OCI-LY7 (cell line): ENCODE results near the gene ERGIC1. TPM values are rescaled to one million over a fixed set of nuclear protein-coding genes. Genes with fewer than 3 reads are reported as not detected.

Experiments used
- BruUV-seq: library from RNA; stranded (reverse); fragments of 400-500 nt; replicated peaks from 2 replicates; lab custom pipeline; 2021; lab: Mats Ljungman, UMichigan
- CTCF ChIA-PET: fragments of 300-600 bp; sonication (Branson Sonifier 250); formaldehyde crosslinking; loops from one replicate; lab custom pipeline; 2022; ENCODE audit warnings: antibody characterized with exemption; ENCODE audit not compliant: unreplicated experiment; lab: Charles Lee
- POLR2A ChIA-PET: fragments of 300-600 bp; sonication (Branson Sonifier 250); formaldehyde crosslinking; loops from one replicate; lab custom pipeline; 2022; ENCODE audit warnings: antibody characterized with exemption; lab: Charles Lee
- DNase-seq: peaks from one replicate; pipeline ENCODE4 v3.0.0-alpha.2; 2015; ENCODE audit warnings: low spot score
- H2AFZ ChIP-seq: fragments of 200-600 bp; sonication (generic), shearing (Covaris generic); 2 replicates; pipeline ENCODE4 v1.6.1; 2014; ENCODE audit warnings: mild to moderate bottlenecking, antibody characterized with exemption, low read length, moderate library complexity
- H3K27ac ChIP-seq: fragments of 200-600 bp; sonication (generic); 2 replicates; pipeline ENCODE4 v1.5.1; 2014; ENCODE audit warnings: mixed run types, low read depth, mild to moderate bottlenecking, moderate library complexity, low read length, inconsistent platforms; ENCODE audit not compliant: poor library complexity, severe bottlenecking
- H3K36me3 ChIP-seq: fragments of 200-600 bp; sonication (generic); 2 replicates; pipeline ENCODE4 v1.6.1; 2014; ENCODE audit warnings: mild to moderate bottlenecking, antibody characterized with exemption, low read length, moderate library complexity, mixed read lengths; ENCODE audit not compliant: insufficient read depth
- H3K4me1 ChIP-seq: fragments of 200-600 bp; sonication (generic); 2 replicates; pipeline ENCODE4 v1.5.1; 2014; ENCODE audit warnings: mild to moderate bottlenecking, low read length; ENCODE audit not compliant: insufficient read depth, poor library complexity, severe bottlenecking
- H3K4me2 ChIP-seq: fragments of 200-600 bp; sonication (generic); 2 replicates; pipeline ENCODE4 v1.6.1; 2014; ENCODE audit warnings: mild to moderate bottlenecking, low read length
- H3K4me3 ChIP-seq: fragments of 200-600 bp; sonication (generic); 2 replicates; pipeline ENCODE4 v1.5.1; 2014; ENCODE audit warnings: mild to moderate bottlenecking, low read depth, low read length; ENCODE audit not compliant: poor library complexity, severe bottlenecking
- H3K79me2 ChIP-seq: fragments of 200-600 bp; sonication (generic); 2 replicates; pipeline ENCODE4 v1.6.1; 2016; ENCODE audit warnings: low read depth, mild to moderate bottlenecking, low read length, moderate library complexity, mixed read lengths; ENCODE audit not compliant: insufficient read depth
- H3K9me2 ChIP-seq: fragments of 200-600 bp; sonication (generic); 2 replicates; pipeline ENCODE4 v1.6.1; 2016; ENCODE audit warnings: mild to moderate bottlenecking, low read length, mixed read lengths; ENCODE audit not compliant: insufficient read depth
- H3K9me3 ChIP-seq: fragments of 200-600 bp; sonication (generic); 2 replicates; pipeline ENCODE4 v1.6.1; 2014; ENCODE audit warnings: mild to moderate bottlenecking, mixed run types, low read length, mixed read lengths
- H4K20me1 ChIP-seq: fragments of 200-600 bp; sonication (generic); 2 replicates; pipeline ENCODE4 v1.6.1; 2014; ENCODE audit warnings: mild to moderate bottlenecking, antibody characterized with exemption, low read length, moderate library complexity, mixed read lengths; ENCODE audit not compliant: insufficient read depth
- EZH2phosphoT487 ChIP-seq: fragments of 200-600 bp; sonication (generic); IDR thresholded peaks from 2 replicates; pipeline ENCODE4 v1.6.1; 2018; ENCODE audit warnings: low read depth, borderline replicate concordance, mild to moderate bottlenecking, mixed run types, antibody characterized with exemption, low read length, moderate library complexity, mixed read lengths
- intact Hi-C: fragments of 100-400 bp; cut with micrococcal nuclease; formaldehyde crosslinking; loops from one replicate; pipeline ENCODE4 v1.10.0; 2022; ENCODE audit not compliant: unreplicated experiment
- total RNA-seq, 2 experiments: library from RNA; depleted of rRNA in 1 of 2; stranded (reverse); fragments of >200 nt in 1 of 2; shearing (Covaris generic) in 1 of 2; gene quantifications; 2 replicates each; pipeline ENCODE4 v1.2.3, GENCODE V29; 2014 to 2022
- TF ChIP-seq, protein P1 (sequence below): fragments of 200-600 bp; sonication (generic); conservative IDR thresholded peaks from 2 replicates; pipeline ENCODE4 v1.5.1; 2014; ENCODE audit warnings: mild to moderate bottlenecking, antibody characterized with exemption, low read length, moderate library complexity, mixed read lengths

ERGIC1 gene
- total RNA-seq, 2 experiments from 2014 or later, result 125 to 178 TPM

DNA sequence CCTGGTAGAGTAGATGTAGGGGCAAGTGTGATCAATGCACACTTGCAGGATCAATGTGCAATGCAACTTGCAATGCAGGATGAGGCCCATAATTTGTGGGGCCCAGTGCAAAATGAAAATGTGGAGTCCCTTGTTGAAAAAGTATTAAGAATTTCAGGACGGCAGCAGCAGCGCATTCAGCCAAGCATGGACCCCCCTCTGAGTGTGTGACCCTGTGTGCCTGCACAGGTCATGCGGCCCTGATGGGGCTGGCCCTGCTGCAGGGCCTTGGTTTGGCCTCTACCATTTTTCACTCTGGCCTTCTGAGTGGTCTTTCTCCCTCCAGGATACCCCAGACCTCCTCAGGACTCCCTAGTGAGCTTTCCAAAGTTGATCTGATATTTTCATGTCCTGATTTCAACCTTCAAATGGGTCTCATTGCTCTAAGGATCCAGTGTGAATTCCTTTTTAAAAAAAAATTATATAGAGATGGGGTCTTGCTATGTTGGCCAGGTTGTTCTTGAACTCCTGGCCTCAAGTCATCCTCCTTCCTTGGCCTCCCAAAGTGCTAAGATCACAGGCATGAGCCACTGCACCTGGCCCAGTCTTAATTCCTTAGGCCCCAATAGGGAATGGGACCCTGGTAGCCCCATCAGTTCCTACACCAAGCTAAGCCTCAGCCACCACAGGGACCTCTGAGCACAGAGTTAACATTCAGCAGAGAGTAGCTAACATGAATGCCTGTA lies 4.3 kb downstream of the ERGIC1 start:
- peaks cover 42% of the 10 kb centered on the region for H3K4me1 ChIP-seq
- peak overlapping the region; percentile 88 for H3K4me3 ChIP-seq
- no peak overlapping the region for H2AFZ ChIP-seq
- H3K9me3 ChIP-seq, result no peaks in the 10 kb centered on the region
- H3K36me3 ChIP-seq, result peaks cover 49% of the 10 kb centered on the region
- BruUV-seq, result no TSS peak
- intact Hi-C loops, result loop anchor here (1.0 to 10.0 kb wide), 4 partner anchors 11 to 724 kb away; no protein-coding TSS in a partner anchor
- H4K20me1 ChIP-seq, result no peaks in the 10 kb centered on the region; the same call in 1 of the 2 replicates
- CTCF ChIA-PET, result no interaction called here
- H3K27ac ChIP-seq, result peak overlapping the region; percentile 94
- no peaks in the 10 kb centered on the region for H3K9me2 ChIP-seq
- peak overlapping the region; percentile 99 for H3K4me2 ChIP-seq
- no peak for TF ChIP-seq EZH2phosphoT487
- TF ChIP-seq, protein P1, sequence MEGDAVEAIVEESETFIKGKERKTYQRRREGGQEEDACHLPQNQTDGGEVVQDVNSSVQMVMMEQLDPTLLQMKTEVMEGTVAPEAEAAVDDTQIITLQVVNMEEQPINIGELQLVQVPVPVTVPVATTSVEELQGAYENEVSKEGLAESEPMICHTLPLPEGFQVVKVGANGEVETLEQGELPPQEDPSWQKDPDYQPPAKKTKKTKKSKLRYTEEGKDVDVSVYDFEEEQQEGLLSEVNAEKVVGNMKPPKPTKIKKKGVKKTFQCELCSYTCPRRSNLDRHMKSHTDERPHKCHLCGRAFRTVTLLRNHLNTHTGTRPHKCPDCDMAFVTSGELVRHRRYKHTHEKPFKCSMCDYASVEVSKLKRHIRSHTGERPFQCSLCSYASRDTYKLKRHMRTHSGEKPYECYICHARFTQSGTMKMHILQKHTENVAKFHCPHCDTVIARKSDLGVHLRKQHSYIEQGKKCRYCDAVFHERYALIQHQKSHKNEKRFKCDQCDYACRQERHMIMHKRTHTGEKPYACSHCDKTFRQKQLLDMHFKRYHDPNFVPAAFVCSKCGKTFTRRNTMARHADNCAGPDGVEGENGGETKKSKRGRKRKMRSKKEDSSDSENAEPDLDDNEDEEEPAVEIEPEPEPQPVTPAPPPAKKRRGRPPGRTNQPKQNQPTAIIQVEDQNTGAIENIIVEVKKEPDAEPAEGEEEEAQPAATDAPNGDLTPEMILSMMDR, result no peak
- H3K79me2 ChIP-seq, result peaks cover 83% of the 10 kb centered on the region
- POLR2A ChIA-PET, result interaction anchor here (0.7 to 0.8 kb wide), 3 partner anchors 41 to 1079 kb away, joined by 3 to 8 read pairs (median 3); no protein-coding TSS in a partner anchor
- DNase-seq, result no peak

DNA sequence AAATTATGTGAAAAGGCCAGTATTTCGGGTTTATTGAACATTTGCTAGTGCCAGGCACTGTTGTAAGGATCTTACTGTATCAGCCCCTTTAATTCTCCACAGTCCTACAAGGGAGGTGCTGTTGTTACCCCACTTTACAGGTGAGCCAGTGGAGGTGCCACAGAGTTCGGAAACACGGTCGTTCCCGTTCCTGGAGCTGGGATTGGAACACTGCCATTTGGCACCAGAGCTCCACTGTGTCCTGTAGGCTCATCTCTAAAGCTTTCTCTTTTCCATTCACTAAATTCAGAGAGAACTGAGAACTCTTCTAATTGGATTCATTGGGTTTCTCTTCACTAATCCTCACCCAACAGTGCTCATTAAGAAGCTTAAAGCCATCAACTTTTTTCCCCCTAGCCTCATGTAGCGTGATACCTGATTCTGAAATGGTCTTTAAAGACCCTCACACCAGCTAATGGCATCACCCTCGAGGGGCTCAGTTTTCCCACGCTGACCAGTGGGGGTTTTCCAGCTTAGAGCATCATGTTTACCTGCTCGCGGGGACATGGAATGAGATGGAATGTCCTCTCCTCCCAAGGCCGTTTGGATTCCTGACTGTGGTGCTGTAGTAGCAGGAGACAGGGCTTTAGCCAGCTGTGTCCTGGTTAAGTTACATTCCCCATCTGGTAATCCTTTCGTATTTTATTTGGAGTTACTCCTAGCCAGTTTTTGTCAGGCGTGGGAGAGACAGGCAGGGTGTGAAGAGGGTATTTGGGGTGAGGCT lies 5.8 kb downstream of the ERGIC1 start:
- H4K20me1 ChIP-seq, result no peaks in the 10 kb centered on the region; the same call in 1 of the 2 replicates
- H3K9me3 ChIP-seq, result no peaks in the 10 kb centered on the region
- TF ChIP-seq, protein P1, result no peak
- intact Hi-C loops, result loop anchor here (2.0 to 10.0 kb wide), 3 partner anchors 71 to 725 kb away; no protein-coding TSS in a partner anchor
- H3K79me2 ChIP-seq, result peaks cover 89% of the 10 kb centered on the region
- H3K4me2 ChIP-seq, result no peak overlapping the region
- H3K36me3 ChIP-seq, result peaks cover 63% of the 10 kb centered on the region
- H3K27ac ChIP-seq, result no peak overlapping the region
- CTCF ChIA-PET, result no interaction called here
- DNase-seq, result no peak
- H3K4me3 ChIP-seq, result no peak overlapping the region
- BruUV-seq, result TSS peak; percentile 32
- POLR2A ChIA-PET, result interaction anchor here (0.8 to 1.4 kb wide), 3 partner anchors 12 to 63 kb away, joined by 4 to 6 read pairs (median 4); no protein-coding TSS in a partner anchor
- no peak overlapping the region for H2AFZ ChIP-seq
- H3K4me1 ChIP-seq, result peaks cover 37% of the 10 kb centered on the region
- no peaks in the 10 kb centered on the region for H3K9me2 ChIP-seq
